GM10266 (cell line): Measurements from ENCODE around the gene CYP3A4.
"Not testable (repeated sequence)": the region's sequence is repeated elsewhere in the genome, so short reads cannot be mapped to it uniquely, and the experiment has no call there.

Experiments used
- DNase-seq: peaks from one replicate; pipeline ENCODE4 v3.0.0; 2012; ENCODE audit errors: extremely low spot score
- TF ChIP-seq, protein P1 (sequence below): IDR thresholded peaks from 2 replicates; pipeline ENCODE4 v1.5.1; 2012; ENCODE audit warnings: mild to moderate bottlenecking, low read depth; ENCODE audit not compliant: control insufficient read depth, insufficient read depth; ENCODE audit errors: missing control alignments

Gene CYP3A4

DNA sequence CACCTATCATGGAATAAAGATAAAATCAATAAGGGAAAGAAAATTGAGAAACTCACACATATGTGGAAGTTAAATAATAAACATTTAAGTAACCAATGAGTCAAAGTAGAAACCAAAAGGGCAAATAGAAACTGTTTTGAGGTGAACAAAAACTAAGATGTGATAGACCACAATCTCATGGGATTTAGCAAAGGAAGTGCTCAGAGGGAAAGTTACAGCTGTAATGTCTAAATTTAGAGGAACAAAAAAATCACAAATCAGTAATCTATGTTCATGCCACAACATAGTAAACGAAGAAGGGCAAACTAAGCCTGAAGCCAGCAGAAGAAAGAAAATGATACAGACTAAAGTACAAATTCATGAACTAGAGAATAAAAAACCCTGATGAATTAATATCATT, 16.3 kb downstream of the CYP3A4 start:
- TF ChIP-seq, protein P1, sequence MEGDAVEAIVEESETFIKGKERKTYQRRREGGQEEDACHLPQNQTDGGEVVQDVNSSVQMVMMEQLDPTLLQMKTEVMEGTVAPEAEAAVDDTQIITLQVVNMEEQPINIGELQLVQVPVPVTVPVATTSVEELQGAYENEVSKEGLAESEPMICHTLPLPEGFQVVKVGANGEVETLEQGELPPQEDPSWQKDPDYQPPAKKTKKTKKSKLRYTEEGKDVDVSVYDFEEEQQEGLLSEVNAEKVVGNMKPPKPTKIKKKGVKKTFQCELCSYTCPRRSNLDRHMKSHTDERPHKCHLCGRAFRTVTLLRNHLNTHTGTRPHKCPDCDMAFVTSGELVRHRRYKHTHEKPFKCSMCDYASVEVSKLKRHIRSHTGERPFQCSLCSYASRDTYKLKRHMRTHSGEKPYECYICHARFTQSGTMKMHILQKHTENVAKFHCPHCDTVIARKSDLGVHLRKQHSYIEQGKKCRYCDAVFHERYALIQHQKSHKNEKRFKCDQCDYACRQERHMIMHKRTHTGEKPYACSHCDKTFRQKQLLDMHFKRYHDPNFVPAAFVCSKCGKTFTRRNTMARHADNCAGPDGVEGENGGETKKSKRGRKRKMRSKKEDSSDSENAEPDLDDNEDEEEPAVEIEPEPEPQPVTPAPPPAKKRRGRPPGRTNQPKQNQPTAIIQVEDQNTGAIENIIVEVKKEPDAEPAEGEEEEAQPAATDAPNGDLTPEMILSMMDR: no peak
- peak; percentile 24 for DNase-seq

DNA sequence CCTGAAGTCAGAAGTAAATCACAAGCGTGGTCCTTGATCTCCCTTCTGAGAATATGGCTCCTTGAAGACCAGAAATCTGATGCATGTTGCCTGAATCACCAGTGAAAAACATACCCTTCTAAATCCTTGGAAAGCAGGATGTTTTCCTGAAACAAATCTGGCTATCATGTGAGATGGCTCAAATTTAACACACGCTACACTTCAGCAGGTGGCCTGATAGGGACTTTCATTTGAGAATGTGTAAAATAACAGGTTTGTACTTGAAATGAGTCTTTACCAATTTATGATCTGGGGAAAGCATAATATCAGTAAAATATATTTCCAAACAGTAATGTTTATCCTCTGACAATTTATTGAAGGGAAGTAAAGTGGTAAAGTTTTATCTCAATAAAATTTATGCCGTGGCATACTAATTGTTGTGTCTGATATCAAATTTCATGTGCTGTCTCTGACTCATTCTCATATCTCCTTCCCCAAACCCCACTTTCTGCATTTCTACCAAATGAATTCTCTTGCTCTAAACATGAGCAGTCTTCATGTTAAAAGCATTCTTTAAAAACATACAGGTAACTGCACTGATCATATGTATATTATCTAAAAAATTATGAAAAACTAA, 17.4 kb downstream of the CYP3A4 start:
- DNase-seq: no peak
- TF ChIP-seq, protein P1: no peak

DNA sequence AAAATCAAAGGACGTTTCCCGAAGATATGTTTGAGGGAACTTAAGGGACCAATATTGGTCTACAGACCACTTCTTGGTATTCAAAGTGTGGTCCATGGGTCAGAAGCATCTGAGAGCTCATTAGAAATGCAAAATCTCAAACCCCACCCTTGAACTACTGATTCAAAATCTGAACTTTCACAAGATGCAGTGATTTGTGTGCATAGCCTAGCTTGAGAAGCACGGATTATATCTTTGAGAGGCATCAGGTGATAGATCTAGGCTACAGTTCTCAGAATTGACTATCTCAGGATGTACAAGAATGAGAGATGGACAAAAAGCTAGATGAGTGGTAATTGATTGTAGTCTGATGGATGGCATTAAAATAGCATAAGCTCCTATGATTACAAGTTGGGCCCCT, 19.5 kb downstream of the CYP3A4 start:
- DNase-seq: no peak
- TF ChIP-seq, protein P1: no peak

DNA sequence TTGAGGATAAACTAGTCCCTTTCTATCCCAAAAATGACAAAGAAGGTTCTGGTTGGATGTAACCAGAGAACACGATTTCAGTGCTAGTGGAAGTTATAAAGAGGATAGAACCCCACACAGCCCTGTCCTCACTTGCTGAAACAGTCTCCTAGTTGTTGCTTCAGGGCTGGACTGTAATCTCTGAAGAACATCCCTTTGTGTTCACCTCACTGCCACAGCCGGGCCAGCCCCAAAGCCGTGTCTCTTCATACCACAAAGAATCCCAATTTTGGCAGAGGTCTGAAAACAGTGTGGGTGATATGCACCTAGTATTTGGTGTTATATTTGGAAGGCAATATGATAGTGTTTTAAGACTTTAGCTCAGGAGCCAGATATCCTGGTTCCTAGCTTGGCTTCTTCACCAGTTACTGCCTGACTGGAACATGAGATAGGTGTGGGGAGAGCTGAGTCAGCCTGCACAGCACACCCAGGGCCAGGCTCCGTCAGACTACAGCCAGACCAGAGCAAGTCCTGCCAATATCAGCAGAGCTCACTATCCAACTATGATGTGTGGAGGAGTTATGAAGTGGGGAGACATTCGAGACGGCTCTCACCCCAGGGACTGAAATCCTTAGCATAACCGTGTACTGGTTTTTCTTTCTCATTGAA, 21.2 kb downstream of the CYP3A4 start:
- TF ChIP-seq, protein P1: no peak
- no peak for DNase-seq

DNA sequence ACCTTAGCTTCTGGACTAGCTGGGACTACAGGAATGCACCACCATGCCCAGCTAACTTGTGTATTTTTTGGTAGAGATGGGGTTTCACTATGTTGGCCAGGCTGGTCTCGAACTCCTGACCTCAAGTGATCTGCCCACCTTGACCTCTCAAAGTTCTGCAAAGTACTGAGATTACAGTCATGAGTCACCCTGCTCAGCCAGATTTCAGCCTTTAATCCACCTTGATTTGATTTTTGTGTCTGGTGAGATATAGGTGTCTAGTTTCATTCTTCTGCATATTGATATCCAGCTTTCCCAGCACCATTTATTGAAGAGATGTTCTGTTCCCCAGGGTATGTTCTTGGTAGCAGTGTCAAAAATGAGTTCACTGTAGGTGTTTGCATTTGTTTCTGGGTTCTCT, 28.9 kb downstream of the CYP3A4 start:
- no peak for DNase-seq
- TF ChIP-seq, protein P1: no peak

DNA sequence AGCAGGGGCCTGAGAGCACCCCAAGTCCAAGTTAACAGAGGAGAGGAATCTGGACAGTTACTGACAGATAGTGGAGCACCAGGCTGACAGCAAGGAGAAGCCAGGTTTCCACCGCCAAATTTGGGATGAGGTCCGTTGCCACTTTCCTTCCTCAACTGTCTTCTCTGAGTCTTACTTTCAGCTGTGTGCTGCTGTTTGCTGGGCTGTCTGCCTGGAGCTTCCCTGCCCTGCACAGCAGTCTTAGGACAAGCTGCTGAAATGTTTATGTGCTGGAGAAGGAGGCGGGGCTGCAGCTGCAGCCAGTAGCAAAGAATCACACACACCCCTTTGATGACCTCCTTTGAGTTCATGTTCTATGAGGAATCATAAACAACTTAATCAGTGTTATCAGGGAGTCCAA, 31.6 kb downstream of the CYP3A4 start:
- DNase-seq: no peak
- TF ChIP-seq, protein P1: no peak

DNA sequence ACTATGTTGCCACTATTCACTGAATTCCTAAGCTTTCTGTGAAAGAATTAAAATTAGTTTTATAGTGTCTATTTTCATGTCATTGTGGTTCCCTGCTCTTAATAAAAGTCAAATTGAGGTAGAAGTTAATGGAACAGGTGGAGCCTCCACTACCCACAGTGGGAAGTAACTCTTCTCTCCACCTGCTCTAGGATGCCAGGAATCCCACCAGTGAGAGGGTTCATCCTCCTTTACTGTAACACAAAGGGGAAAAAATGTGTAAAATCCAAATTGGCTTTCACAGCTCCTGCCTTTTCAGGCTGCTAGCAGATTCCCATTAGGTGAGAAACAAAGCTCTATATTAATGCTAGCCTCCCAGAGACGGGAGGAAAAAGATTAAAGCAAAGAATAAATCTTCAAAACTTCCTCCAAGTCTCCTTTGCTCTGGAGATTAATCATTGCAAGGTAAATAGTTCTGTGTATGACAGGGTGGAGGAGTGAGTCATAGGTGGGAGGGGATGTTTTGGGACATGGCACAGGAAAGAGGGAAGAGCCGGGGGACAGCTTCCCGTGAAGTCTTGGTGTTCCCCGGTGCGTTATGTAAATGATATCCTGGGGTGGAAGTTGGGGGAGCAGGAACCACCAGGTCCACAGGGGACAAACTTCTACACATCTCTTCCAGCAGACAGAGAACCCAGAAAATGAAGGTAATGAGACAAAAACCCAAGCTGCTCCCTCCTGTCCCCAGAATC, 32.5 kb downstream of the CYP3A4 start:
- not testable (repeated sequence) for DNase-seq
